ENCODE results near the gene ARHGAP9. TPM values are rescaled to one million over a fixed set of nuclear protein-coding genes. Genes with fewer than 3 reads are reported as not detected.

ARHGAP9 gene
- total RNA-seq, 6 donors from 2014 or later: 29.2 to 131 (median 43.7) TPM

- Histone ChIP-seq H3K27me3 (no peaks in the 10 kb centered on the region), H3K9me3 (no peaks in the 10 kb centered on the region), H3K27ac (peak overlapping the region in 2 of 4 donors; percentile 50 to 99), H3K4me1 (peaks cover 30 to 47% (median 36%) of the 10 kb centered on the region in 4 donors), H3K36me3 (peaks cover 21 to 63% (median 48%) of the 10 kb centered on the region in 4 donors), H3K4me3 (no peak overlapping the region)
- no peak for ATAC-seq (ENCODE audit: low FRiP score in 2 of 2)
- TF ChIP-seq POLR2AphosphoS5 (IDR thresholded peaks at IDR 0.05) (no peak), POLR2A (IDR thresholded peaks at IDR 0.05) (no peak), CTCF (IDR thresholded peaks at IDR 0.05) (no peak), EP300 (IDR thresholded peaks at IDR 0.05) (no peak)
- no peak for DNase-seq
- WGBS, 2 donors: 0 to 33% methylated on average over 1 of the region's 1 CpG
Observed at GRCh38 chr12:57517187-57517586, 37.5 kb upstream of the ARHGAP9 start.

- ATAC-seq (ENCODE audit: low FRiP score in 2 of 2): no peak
- Histone ChIP-seq H3K4me1 (peaks cover 27 to 42% (median 31%) of the 10 kb centered on the region in 4 donors), H3K9me3 (no peaks in the 10 kb centered on the region), H3K4me3 (no peak overlapping the region), H3K27me3 (no peaks in the 10 kb centered on the region), H3K36me3 (peaks cover 21 to 68% (median 53%) of the 10 kb centered on the region in 4 donors), H3K27ac (peak overlapping the region in 2 of 4 donors; percentile 50 to 99)
- 84% methylated on average over 11 of the region's 11 CpGs for WGBS, 2 donors
- no peak for DNase-seq
- TF ChIP-seq POLR2AphosphoS5 (IDR thresholded peaks at IDR 0.05) (no peak), CTCF (IDR thresholded peaks at IDR 0.05) (no peak), EP300 (IDR thresholded peaks at IDR 0.05) (no peak), POLR2A (IDR thresholded peaks at IDR 0.05) (no peak)
Observed at GRCh38 chr12:57516617-57517153, 37.0 kb upstream of the ARHGAP9 start.

- H3K9me3 ChIP-seq: no peaks in the 10 kb centered on the region
- peaks cover 21 to 74% (median 59%) of the 10 kb centered on the region in 4 donors for H3K36me3 ChIP-seq
- DNase-seq (no peak), ATAC-seq (ENCODE audit: low FRiP score in 2 of 2) (no peak)
- TF ChIP-seq POLR2AphosphoS5 (IDR thresholded peaks at IDR 0.05): no peak
- TF ChIP-seq POLR2A (IDR thresholded peaks at IDR 0.05): no peak
- TF ChIP-seq CTCF (IDR thresholded peaks at IDR 0.05): no peak
- no peak for TF ChIP-seq EP300 (IDR thresholded peaks at IDR 0.05)
- 78 to 81% methylated on average over 11 of the region's 11 CpGs for WGBS, 2 donors
- no peaks in the 10 kb centered on the region for H3K27me3 ChIP-seq
- no peak overlapping the region for H3K27ac ChIP-seq
- peaks cover 21 to 36% (median 25%) of the 10 kb centered on the region in 4 donors for H3K4me1 ChIP-seq
- no peak overlapping the region for H3K4me3 ChIP-seq
Observed at GRCh38 chr12:57515934-57516541, 36.4 kb upstream of the ARHGAP9 start.

- Histone ChIP-seq H3K9me3 (no peaks in the 10 kb centered on the region), H3K27me3 (no peaks in the 10 kb centered on the region), H3K4me3 (no peak overlapping the region), H3K36me3 (peaks cover 21 to 80% (median 61%) of the 10 kb centered on the region in 4 donors), H3K4me1 (peaks cover 19 to 33% (median 22%) of the 10 kb centered on the region in 4 donors), H3K27ac (no peak overlapping the region)
- DNase-seq (no peak), ATAC-seq (ENCODE audit: low FRiP score in 2 of 2) (no peak)
- no peak for TF ChIP-seq POLR2A (IDR thresholded peaks at IDR 0.05)
- TF ChIP-seq CTCF (IDR thresholded peaks at IDR 0.05): no peak
- TF ChIP-seq POLR2AphosphoS5 (IDR thresholded peaks at IDR 0.05): no peak
- no peak for TF ChIP-seq EP300 (IDR thresholded peaks at IDR 0.05)
- 67 to 83% methylated on average over 3 of the region's 3 CpGs for WGBS, 2 donors
Observed at GRCh38 chr12:57515408-57515933, 35.8 kb upstream of the ARHGAP9 start.
